HG03066 (cell line): ENCODE measurements around the gene ENDOD1.

Source experiments
- ATAC-seq: cut with Tn5 transposase; IDR thresholded peaks from one replicate; pipeline ENCODE4 v1.9.1; 2021; ENCODE audit warnings: low read depth; ENCODE audit not compliant: unreplicated experiment

Gene ENDOD1

DNA sequence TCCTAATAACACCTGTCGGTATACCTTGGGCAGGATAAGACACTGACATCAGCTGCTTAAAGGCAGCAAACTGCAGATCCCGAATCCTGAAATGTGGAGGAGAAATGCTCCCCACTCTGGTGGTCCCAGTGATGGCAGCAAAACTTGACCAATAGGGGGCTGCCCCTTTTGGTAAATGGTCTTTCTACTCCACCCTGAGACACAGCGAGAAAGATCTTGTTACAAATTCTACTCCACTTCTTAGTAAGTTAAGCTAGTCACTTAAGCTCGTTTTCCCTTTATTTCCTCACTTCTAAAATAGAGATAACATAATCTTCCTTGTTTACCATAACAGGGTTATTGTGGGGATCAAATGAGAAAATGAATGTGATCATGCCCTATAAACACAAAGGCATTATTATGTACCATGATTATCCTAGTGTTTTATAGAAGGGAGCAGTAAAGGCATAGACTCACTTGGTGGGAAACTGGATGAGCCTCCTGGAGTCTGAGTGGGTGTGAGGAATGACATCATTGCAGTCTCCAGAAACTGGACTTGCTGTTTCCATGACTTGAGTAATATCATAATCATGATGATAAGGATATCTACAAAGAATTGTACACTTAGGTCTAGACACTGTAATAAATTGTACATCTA lies 50.9 kb downstream of the ENDOD1 start:
- ATAC-seq: no peak

GRCh38 chr11:95142431-95142830 lies 52.8 kb downstream of the ENDOD1 start:
- no peak for ATAC-seq

DNA sequence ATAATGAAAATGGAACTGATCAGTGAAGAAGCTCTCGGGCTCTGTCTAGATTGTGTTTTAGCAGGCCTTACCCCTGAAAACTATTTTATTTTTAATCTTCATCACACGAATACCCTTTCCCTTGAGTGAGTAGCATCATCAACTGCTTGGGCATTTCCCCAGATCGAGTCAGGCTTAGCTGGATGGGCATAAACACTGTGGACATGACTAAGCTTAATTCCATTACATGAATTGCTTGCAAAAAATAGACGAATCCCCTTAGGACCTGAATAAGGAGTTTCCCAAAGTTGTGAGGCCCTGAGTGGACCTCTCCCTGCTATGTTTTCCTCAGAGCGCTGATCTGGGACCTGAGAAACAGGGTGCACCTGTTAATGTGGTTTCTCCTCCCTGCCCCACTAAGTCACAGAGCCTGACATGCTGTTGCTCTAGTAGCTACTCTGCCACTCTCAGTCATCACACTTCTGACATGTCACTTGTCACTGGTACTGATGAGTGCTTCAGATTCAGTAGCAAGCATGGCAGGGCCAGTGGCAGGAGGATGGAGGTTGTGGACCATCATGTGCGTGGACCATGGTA lies 53.5 kb downstream of the ENDOD1 start:
- ATAC-seq: no peak

- ATAC-seq: no peak
Observed at GRCh38 chr11:95144313-95145235, 54.9 kb downstream of the ENDOD1 start.

GRCh38 chr11:95145430-95146060 lies 55.9 kb downstream of the ENDOD1 start:
- no peak for ATAC-seq

DNA sequence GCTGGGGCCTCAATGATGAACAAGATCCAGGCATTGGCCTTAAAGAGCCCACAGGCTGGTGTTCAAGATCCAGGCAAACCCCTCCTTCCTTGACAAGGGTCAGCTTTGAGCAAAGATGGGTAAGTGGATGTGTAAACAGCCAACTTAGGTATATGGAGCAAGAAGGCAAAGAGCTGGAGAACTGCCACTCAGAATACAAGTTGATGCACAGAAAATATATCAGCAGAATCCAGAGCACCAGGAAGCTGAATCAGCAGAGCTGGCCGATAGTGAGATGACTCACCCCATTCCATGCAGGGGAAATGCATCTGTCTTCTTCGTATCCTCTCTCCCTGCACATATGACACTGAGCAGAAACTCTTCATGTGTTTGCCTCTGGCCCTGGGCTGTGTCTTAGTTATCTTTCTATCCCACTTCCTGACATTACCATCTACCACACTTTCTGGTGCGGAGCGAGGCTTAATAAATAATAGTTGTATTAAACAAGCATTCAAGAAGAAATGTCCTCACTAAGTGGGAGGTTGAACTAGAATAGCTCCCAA lies 57.8 kb downstream of the ENDOD1 start:
- no peak for ATAC-seq

DNA sequence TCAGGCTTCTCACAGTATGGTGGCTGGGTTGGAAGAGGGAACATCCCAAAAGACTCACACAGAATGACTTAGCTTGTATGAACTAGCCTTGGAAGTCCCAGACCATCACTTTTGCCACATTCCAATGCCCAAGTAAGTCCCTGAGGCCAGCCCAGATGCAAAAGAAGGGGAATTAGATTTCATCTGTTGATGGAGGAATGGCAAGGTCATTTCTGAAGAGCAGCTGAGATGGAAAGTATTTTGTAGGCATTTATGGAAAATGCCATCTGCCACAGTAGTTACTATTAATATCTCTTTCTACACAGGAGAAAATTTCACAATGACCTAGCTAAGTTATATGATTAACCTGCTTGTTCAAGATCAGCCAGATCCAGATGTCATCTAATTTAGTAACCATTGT lies 58.8 kb downstream of the ENDOD1 start:
- no peak for ATAC-seq

DNA sequence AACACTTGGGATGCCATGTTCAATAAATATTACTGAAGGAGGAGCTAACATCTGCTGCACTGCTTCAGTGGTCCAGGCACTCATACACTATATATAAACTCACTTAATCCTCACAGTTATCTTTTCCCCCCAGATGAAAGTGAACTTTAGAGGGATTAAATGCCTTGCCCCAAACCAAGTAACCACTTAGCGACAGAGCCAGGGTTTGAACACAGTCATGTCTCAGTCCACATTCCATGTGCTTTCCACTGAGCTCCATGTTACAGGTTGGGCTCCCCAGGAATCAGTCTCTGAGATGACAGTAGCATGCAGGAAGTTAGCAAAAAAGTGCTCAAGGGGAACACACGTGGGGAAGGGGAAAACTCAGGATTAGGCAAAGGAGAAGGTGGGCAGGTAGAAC lies 59.3 kb downstream of the ENDOD1 start:
- no peak for ATAC-seq

DNA sequence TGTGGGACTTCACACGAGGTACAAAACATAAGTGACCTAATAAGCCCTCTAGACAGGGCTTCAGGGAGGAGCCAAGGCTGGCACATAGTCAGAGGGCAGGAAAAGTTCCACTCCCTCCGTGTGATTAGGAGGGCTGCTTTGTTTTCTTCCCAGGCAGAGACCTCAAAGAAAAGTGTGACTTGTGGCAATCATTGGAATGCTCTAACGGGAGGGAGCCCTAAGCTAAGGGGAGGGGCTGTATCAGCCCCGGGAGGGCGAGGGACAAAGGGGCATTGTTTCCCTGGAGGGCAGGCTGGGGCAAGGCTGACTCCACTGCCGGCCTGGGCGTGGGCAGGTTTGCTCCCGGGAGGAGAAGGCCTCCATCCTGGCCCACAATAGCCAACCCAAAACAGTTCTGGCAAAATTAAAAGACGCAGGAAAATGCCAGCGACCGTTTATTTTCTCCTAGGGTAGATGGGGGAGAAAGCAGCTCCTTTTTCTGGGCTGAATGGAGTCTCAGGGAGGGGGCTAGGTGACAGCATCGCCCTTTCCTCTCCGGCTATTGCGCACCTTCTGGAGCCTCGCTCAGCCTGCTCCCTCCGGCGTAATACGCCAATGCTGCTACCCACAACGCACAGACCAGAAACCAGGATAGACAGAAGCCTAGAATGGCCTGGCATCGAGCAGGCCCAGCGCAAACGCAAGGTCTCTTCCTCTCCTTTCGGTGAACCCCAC lies 60.2 kb downstream of the ENDOD1 start:
- ATAC-seq: no peak

- peak; percentile 87 for ATAC-seq
Observed at GRCh38 chr11:95150956-95151684, 61.5 kb downstream of the ENDOD1 start.

GRCh38 chr11:95152876-95153856 lies 63.5 kb downstream of the ENDOD1 start:
- ATAC-seq: no peak

GRCh38 chr11:95153857-95154246 lies 64.2 kb downstream of the ENDOD1 start:
- no peak for ATAC-seq

- no peak for ATAC-seq
Observed at GRCh38 chr11:95154514-95154913, 64.9 kb downstream of the ENDOD1 start.

GRCh38 chr11:95155385-95155784 lies 65.7 kb downstream of the ENDOD1 start:
- no peak for ATAC-seq

DNA sequence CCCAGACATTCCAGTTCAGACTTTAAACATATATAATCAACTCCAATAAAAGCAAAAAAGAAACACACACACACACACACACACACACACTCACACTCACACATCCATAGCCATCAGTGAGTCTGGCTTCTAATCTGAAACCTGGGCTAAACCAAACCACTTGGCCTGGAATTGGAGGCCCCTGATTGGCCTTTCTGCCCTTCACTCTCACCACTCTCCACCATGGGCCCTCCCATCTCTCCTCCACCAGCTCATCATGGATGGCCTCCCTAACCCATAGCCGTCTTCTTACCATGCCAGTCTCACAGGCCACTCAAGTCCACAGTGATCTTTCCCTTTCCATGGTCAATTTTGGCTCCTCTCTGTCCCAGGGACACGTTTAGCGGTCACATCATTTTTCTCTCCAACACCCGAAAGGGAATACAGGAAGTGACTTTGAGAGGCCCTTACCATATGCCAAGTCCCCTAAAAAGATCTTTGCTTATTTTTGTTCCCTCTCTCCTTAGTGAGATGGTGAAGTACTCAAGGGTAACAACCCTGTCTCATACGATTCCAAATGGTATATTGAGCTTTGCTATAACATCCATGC lies 66.6 kb downstream of the ENDOD1 start:
- ATAC-seq: no peak

DNA sequence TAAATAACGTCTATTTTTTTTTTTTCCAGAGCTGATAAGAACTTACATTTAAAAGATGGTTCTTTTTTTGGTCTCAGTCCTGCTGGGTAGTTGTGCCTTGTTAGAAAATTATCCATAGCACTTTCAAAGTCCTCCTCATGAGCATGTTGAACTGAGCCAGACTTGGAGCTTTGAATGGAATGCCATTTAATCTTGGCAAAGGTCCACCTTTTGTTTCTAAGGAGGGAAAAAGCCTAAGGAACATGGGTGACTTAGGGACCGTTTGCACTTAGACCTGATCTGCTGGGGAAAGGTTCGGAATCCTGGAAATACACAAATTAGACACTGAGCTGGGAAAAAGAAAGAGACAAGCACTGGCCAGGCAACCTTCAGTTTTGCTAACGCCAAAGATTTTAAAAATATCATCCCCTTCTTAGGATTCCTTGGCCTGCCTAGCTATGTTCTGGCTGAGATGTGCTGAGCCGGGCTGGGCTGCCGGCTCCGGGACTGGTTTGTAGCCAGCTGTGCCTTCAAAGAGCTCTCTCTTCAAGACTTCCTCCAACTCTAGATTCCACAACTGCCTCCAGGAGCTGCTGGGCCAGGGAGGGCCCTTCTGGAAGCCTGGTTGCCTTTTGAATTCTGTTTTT lies 67.4 kb downstream of the ENDOD1 start:
- no peak for ATAC-seq

GRCh38 chr11:95157824-95158223 lies 68.2 kb downstream of the ENDOD1 start:
- no peak for ATAC-seq

DNA sequence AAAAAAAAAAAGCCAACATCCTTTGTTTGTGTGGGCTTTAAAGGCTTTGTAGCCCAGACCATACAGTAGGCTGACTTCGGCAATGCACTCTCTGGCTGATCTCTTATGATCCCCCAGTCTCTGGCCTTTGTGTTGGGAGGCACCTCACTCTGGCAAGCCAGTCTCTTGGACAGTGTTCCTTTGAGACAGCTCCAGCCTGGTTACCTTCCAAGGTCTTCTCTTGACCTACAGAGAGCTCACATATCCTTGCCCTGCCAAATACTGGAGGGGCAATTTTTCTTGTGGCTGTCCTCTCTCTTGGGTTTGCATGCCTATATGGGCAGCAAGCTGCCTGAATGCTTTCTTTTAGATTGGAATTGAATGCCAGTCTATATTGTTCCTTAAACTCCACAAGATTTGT lies 71.6 kb downstream of the ENDOD1 start:
- ATAC-seq: no peak
